HEK293 (cell line): ENCODE measurements around the gene TMED1.

ENCODE experiments used
- FEZF1 ChIP-seq: fragments of 450-650 bp; formaldehyde crosslinking; IDR thresholded peaks from 2 replicates; pipeline ENCODE4 v1.5.1; 2016; ENCODE audit warnings: missing biosample characterization, missing genetic modification characterization
- GLI4 ChIP-seq: fragments of 450-650 bp; formaldehyde crosslinking; IDR thresholded peaks from 2 replicates; pipeline ENCODE4 v1.5.1; 2016; ENCODE audit warnings: missing biosample characterization, missing genetic modification characterization
- KLF16 ChIP-seq: fragments of 450-650 bp; formaldehyde crosslinking; IDR thresholded peaks from 2 replicates; pipeline ENCODE4 v1.5.1; 2017; ENCODE audit warnings: missing biosample characterization, missing genetic modification characterization
- PRDM1 ChIP-seq: fragments of 450-650 bp; formaldehyde crosslinking; IDR thresholded peaks from 2 replicates; pipeline ENCODE4; 2016; ENCODE audit warnings: missing biosample characterization, missing genetic modification characterization
- SCRT1 ChIP-seq: fragments of 450-650 bp; formaldehyde crosslinking; IDR thresholded peaks from 2 replicates; pipeline ENCODE4 v1.5.1; 2016; ENCODE audit warnings: missing biosample characterization, missing genetic modification characterization, borderline replicate concordance
- SCRT2 ChIP-seq: fragments of 450-650 bp; formaldehyde crosslinking; IDR thresholded peaks from 2 replicates; pipeline ENCODE4 v1.5.1; 2016; ENCODE audit warnings: missing biosample characterization, missing genetic modification characterization
- SP2 ChIP-seq: fragments of 450-650 bp; formaldehyde crosslinking; IDR thresholded peaks from 2 replicates; pipeline ENCODE4 v1.5.1; 2016; ENCODE audit warnings: missing biosample characterization, missing genetic modification characterization
- TCF7L2 ChIP-seq: IDR thresholded peaks from 2 replicates; pipeline ENCODE4 v1.6.1; 2011; ENCODE audit warnings: low read depth, mild to moderate bottlenecking, inconsistent platforms, low read length, moderate library complexity, borderline replicate concordance
- ZNF114 ChIP-seq: fragments of 450-650 bp; formaldehyde crosslinking; IDR thresholded peaks from 2 replicates; pipeline ENCODE4 v1.5.0; 2017; ENCODE audit warnings: missing biosample characterization, missing genetic modification characterization
- ZNF121 ChIP-seq: fragments of 450-650 bp; formaldehyde crosslinking; IDR thresholded peaks from 2 replicates; pipeline ENCODE4 v1.5.1; 2016; ENCODE audit warnings: missing biosample characterization, missing genetic modification characterization
- ZNF138 ChIP-seq: fragments of 450-650 bp; formaldehyde crosslinking; IDR thresholded peaks from 2 replicates; pipeline ENCODE4 v1.5.1; 2016; ENCODE audit warnings: missing biosample characterization, missing genetic modification characterization, borderline replicate concordance
- ZNF169 ChIP-seq: fragments of 450-650 bp; formaldehyde crosslinking; IDR thresholded peaks from 2 replicates; pipeline ENCODE4 v1.5.1; 2016; ENCODE audit warnings: missing biosample characterization, missing genetic modification characterization
- ZNF23 ChIP-seq: fragments of 450-650 bp; formaldehyde crosslinking; IDR thresholded peaks from 2 replicates; pipeline ENCODE4 v1.5.1; 2016; ENCODE audit warnings: missing biosample characterization, missing genetic modification characterization, borderline replicate concordance
- ZNF426 ChIP-seq: fragments of 450-650 bp; formaldehyde crosslinking; IDR thresholded peaks from 2 replicates; pipeline ENCODE4 v1.5.1; 2017; ENCODE audit warnings: missing biosample characterization, missing genetic modification characterization, mild to moderate bottlenecking, inconsistent platforms, moderate library complexity
- ZNF433 ChIP-seq: fragments of 450-650 bp; formaldehyde crosslinking; IDR thresholded peaks from 2 replicates; pipeline ENCODE4 v1.5.1; 2016; ENCODE audit warnings: missing biosample characterization, missing genetic modification characterization, low read depth
- ZNF529 ChIP-seq: fragments of 450-650 bp; formaldehyde crosslinking; IDR thresholded peaks from 2 replicates; pipeline ENCODE4 v1.5.1; 2017; ENCODE audit warnings: missing genetic modification characterization, missing biosample characterization; ENCODE audit not compliant: insufficient replicate concordance
- ZNF555 ChIP-seq: fragments of 450-650 bp; formaldehyde crosslinking; conservative IDR thresholded peaks from 2 replicates; pipeline ENCODE4 v1.5.1; 2017; ENCODE audit warnings: missing biosample characterization, mild to moderate bottlenecking, missing genetic modification characterization, inconsistent platforms
- ZSCAN30 ChIP-seq: fragments of 450-650 bp; IDR thresholded peaks from 2 replicates; pipeline ENCODE4 v1.5.1; 2018; ENCODE audit warnings: missing biosample characterization, mild to moderate bottlenecking, missing genetic modification characterization, moderate library complexity
- TF ChIP-seq, protein P1 (sequence below): sonication (generic); formaldehyde crosslinking; IDR thresholded peaks from 2 replicates; pipeline ENCODE4 v1.8.1; 2022; ENCODE audit warnings: mild to moderate bottlenecking, moderate library complexity, missing genetic modification reagents
- TF ChIP-seq, protein P2 (sequence below): fragments of 450-650 bp; formaldehyde crosslinking; IDR thresholded peaks from 2 replicates; pipeline ENCODE4 v1.5.1; 2016; ENCODE audit warnings: missing biosample characterization, missing genetic modification characterization
- TF ChIP-seq, protein P3 (sequence below): fragments of 450-650 bp; formaldehyde crosslinking; IDR thresholded peaks from 2 replicates; pipeline ENCODE4 v1.5.1; 2016; ENCODE audit warnings: missing biosample characterization, missing genetic modification characterization
- TF ChIP-seq, protein P4 (sequence below): fragments of 450-650 bp; formaldehyde crosslinking; IDR thresholded peaks from 2 replicates; pipeline ENCODE4 v1.5.1; 2016; ENCODE audit warnings: missing biosample characterization, missing genetic modification characterization
- TF ChIP-seq, protein P5 (sequence below): fragments of 450-650 bp; formaldehyde crosslinking; IDR thresholded peaks from 2 replicates; pipeline ENCODE4 v1.5.1; 2016; ENCODE audit warnings: missing biosample characterization, missing genetic modification characterization
- TF ChIP-seq, protein P6 (sequence below): fragments of 450-650 bp; formaldehyde crosslinking; IDR thresholded peaks from 2 replicates; pipeline ENCODE4 v1.5.1; 2016; ENCODE audit warnings: missing biosample characterization, missing genetic modification characterization, low read depth

TMED1 gene

DNA sequence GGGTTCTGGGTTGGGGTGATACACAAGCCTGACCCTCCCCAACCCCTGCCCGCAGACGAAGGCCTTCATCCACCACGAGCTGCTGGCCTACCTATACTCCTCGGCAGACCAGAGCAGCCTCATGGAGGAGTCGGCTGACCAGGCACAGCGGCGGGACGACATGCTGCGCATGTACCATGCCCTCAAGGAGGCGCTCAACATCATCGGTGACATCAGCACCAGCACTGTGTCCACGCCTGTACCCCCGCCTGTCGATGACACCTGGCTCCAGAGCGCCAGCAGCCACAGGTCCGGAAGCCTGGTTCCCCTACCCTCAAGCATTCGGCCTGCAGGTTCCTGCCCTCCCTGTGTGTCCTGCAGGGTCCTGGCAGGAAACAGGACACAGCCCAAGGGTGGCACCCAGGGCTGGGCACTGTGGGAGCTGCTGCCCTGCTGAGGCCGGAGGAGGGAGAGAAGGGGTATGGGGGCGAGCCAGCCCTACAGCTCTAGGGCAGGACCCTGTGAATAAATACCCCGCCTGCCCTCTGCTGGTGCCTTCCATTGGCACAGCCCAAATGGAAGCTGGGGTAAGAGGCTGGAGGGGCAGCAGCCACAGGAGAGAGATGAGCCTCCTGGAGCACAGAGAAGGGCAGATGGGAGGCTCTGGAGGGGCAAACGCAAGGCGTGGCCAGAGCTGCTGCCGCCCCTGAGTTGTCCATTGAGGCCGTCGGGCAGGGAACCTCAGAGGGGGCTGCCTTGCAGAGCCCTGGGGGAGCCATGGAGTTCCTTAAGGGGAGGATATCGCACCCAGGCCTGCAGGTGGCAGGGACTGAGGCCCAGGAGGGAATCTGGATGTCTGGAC is 6.8 kb downstream of the TMED1 start (continued):
- TF ChIP-seq, protein P1, sequence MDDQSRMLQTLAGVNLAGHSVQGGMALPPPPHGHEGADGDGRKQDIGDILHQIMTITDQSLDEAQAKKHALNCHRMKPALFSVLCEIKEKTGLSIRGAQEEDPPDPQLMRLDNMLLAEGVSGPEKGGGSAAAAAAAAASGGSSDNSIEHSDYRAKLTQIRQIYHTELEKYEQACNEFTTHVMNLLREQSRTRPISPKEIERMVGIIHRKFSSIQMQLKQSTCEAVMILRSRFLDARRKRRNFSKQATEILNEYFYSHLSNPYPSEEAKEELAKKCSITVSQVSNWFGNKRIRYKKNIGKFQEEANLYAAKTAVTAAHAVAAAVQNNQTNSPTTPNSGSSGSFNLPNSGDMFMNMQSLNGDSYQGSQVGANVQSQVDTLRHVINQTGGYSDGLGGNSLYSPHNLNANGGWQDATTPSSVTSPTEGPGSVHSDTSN: no peak
- TF ChIP-seq ZNF555 (tag by site-specific recombination): no peak
- TF ChIP-seq ZNF114: no peak
- TF ChIP-seq, protein P2, sequence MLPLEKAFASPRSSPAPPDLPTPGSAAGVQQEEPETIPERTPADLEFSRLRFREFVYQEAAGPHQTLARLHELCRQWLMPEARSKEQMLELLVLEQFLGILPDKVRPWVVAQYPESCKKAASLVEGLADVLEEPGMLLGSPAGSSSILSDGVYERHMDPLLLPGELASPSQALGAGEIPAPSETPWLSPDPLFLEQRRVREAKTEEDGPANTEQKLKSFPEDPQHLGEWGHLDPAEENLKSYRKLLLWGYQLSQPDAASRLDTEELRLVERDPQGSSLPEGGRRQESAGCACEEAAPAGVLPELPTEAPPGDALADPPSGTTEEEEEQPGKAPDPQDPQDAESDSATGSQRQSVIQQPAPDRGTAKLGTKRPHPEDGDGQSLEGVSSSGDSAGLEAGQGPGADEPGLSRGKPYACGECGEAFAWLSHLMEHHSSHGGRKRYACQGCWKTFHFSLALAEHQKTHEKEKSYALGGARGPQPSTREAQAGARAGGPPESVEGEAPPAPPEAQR (tag by site-specific recombination): no peak
- TF ChIP-seq GLI4 (tag by site-specific recombination): no peak
- no peak for TF ChIP-seq PRDM1 (tag by site-specific recombination)
- TF ChIP-seq, protein P3, sequence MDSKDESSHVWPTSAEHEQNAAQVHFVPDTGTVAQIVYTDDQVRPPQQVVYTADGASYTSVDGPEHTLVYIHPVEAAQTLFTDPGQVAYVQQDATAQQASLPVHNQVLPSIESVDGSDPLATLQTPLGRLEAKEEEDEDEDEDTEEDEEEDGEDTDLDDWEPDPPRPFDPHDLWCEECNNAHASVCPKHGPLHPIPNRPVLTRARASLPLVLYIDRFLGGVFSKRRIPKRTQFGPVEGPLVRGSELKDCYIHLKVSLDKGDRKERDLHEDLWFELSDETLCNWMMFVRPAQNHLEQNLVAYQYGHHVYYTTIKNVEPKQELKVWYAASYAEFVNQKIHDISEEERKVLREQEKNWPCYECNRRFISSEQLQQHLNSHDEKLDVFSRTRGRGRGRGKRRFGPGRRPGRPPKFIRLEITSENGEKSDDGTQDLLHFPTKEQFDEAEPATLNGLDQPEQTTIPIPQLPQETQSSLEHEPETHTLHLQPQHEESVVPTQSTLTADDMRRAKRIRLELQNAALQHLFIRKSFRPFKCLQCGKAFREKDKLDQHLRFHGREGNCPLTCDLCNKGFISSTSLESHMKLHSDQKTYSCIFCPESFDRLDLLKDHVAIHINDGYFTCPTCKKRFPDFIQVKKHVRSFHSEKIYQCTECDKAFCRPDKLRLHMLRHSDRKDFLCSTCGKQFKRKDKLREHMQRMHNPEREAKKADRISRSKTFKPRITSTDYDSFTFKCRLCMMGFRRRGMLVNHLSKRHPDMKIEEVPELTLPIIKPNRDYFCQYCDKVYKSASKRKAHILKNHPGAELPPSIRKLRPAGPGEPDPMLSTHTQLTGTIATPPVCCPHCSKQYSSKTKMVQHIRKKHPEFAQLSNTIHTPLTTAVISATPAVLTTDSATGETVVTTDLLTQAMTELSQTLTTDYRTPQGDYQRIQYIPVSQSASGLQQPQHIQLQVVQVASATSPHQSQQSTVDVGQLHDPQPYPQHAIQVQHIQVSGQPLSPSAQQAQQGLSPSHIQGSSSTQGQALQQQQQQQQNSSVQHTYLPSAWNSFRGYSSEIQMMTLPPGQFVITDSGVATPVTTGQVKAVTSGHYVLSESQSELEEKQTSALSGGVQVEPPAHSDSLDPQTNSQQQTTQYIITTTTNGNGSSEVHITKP (tag by site-specific recombination): peak; percentile 40; the same call in 1 of the 2 replicates
- TF ChIP-seq ZNF23 (tag by site-specific recombination): no peak
- TF ChIP-seq ZNF529: no peak
- no peak for TF ChIP-seq ZNF433
- TF ChIP-seq ZNF138: no peak
- TF ChIP-seq ZNF121 (tag by site-specific recombination): no peak
- no peak for TF ChIP-seq SP2 (tag by site-specific recombination)
- TF ChIP-seq, protein P4, sequence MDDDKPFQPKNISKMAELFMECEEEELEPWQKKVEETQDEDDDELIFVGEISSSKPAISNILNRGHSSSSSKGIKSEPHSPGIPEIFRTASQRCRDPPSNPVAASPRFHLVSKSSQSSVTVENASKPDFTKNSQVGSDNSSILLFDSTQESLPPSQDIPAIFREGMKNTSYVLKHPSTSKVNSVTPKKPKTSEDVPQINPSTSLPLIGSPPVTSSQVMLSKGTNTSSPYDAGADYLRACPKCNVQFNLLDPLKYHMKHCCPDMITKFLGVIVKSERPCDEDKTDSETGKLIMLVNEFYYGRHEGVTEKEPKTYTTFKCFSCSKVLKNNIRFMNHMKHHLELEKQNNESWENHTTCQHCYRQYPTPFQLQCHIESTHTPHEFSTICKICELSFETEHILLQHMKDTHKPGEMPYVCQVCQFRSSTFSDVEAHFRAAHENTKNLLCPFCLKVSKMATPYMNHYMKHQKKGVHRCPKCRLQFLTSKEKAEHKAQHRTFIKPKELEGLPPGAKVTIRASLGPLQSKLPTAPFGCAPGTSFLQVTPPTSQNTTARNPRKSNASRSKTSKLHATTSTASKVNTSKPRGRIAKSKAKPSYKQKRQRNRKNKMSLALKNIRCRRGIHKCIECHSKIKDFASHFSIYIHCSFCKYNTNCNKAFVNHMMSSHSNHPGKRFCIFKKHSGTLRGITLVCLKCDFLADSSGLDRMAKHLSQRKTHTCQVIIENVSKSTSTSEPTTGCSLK (tag by site-specific recombination): no peak
- no peak for TF ChIP-seq ZNF169
- no peak for TF ChIP-seq FEZF1 (tag by site-specific recombination)
- TF ChIP-seq ZSCAN30 (tag by site-specific recombination): no peak
- peak; percentile 64; the same call in 1 of the 2 replicates for TF ChIP-seq SCRT2 (tag by site-specific recombination)
- TF ChIP-seq KLF16 (tag by site-specific recombination): no peak
- TF ChIP-seq, protein P5, sequence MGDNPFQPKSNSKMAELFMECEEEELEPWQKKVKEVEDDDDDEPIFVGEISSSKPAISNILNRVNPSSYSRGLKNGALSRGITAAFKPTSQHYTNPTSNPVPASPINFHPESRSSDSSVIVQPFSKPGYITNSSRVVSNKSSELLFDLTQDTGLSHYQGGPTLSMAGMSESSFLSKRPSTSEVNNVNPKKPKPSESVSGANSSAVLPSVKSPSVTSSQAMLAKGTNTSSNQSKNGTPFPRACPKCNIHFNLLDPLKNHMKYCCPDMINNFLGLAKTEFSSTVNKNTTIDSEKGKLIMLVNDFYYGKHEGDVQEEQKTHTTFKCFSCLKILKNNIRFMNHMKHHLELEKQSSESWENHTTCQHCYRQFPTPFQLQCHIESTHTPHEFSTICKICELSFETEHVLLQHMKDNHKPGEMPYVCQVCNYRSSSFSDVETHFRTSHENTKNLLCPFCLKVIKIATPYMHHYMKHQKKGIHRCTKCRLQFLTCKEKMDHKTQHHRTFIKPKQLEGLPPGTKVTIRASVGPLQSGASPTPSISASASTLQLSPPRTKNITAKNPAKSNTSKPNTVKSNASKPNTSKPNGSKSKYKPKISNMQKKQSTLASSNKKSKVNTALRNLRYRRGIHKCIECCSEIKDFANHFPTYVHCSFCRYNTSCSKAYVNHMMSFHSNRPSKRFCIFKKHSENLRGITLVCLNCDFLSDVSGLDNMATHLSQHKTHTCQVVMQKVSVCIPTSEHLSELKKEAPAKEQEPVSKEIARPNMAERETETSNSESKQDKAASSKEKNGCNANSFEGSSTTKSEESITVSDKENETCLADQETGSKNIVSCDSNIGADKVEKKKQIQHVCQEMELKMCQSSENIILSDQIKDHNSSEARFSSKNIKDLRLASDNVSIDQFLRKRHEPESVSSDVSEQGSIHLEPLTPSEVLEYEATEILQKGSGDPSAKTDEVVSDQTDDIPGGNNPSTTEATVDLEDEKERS (tag by site-specific recombination): no peak
- TF ChIP-seq ZNF426: no peak
- TF ChIP-seq SCRT1 (tag by site-specific recombination): no peak
- TF ChIP-seq, protein P6, sequence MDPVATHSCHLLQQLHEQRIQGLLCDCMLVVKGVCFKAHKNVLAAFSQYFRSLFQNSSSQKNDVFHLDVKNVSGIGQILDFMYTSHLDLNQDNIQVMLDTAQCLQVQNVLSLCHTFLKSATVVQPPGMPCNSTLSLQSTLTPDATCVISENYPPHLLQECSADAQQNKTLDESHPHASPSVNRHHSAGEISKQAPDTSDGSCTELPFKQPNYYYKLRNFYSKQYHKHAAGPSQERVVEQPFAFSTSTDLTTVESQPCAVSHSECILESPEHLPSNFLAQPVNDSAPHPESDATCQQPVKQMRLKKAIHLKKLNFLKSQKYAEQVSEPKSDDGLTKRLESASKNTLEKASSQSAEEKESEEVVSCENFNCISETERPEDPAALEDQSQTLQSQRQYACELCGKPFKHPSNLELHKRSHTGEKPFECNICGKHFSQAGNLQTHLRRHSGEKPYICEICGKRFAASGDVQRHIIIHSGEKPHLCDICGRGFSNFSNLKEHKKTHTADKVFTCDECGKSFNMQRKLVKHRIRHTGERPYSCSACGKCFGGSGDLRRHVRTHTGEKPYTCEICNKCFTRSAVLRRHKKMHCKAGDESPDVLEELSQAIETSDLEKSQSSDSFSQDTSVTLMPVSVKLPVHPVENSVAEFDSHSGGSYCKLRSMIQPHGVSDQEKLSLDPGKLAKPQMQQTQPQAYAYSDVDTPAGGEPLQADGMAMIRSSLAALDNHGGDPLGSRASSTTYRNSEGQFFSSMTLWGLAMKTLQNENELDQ (tag by site-specific recombination): no peak
- no peak for TF ChIP-seq TCF7L2
